Natural killer cell (primary cell): ENCODE results near the gene STMN1. TPM values are rescaled to one million over a fixed set of nuclear protein-coding genes. Genes with fewer than 3 reads are reported as not detected.

Experiments used
- ATAC-seq, 3 donors: fragments of 150-1000 bp in 2 of 3; fragments of 200-7000 bp in 1 of 3; cut with Tn5 transposase; 1 replicate in 1 of 3; 2 replicates in 2 of 3; pipeline ENCODE4 v1.10.0; 2021; ENCODE audit warnings: mild to moderate bottlenecking in 2 of 3, moderate library complexity in 2 of 3
- DNase-seq, 2 donors: peaks; one replicate each; pipeline versions ENCODE4 v3.0.0 to v3.0.0-alpha.2; 2013 to 2021; ENCODE audit warnings: mixed read lengths in 1 of 2
- H3K27ac ChIP-seq: one replicate; pipeline ENCODE4 v1.5.1; 2013; ENCODE audit warnings: mild to moderate bottlenecking, low read length
- H3K27me3 ChIP-seq: one replicate; pipeline ENCODE4 v1.6.1; 2013; ENCODE audit warnings: low read length; ENCODE audit not compliant: control insufficient read depth, insufficient read depth
- H3K36me3 ChIP-seq: one replicate; pipeline ENCODE4 v1.6.1; 2013; ENCODE audit warnings: low read length; ENCODE audit not compliant: control insufficient read depth, insufficient read depth
- H3K4me1 ChIP-seq: one replicate; pipeline ENCODE4 v1.6.1; 2013; ENCODE audit warnings: low read length; ENCODE audit not compliant: control insufficient read depth, insufficient read depth
- H3K4me3 ChIP-seq: one replicate; pipeline ENCODE4 v1.5.1; 2013; ENCODE audit warnings: low read length
- H3K9me3 ChIP-seq: one replicate; pipeline ENCODE4 v1.6.1; 2013; ENCODE audit warnings: low read length; ENCODE audit not compliant: control insufficient read depth, insufficient read depth
- H3K27ac Mint-ChIP-seq, 2 donors: one replicate each; pipeline ENCODE4 v1.8.0; 2022; ENCODE audit warnings: mild to moderate bottlenecking in 2 of 2, mixed read lengths in 2 of 2, moderate library complexity in 1 of 2
- H3K27me3 Mint-ChIP-seq, 2 donors: one replicate each; pipeline ENCODE4 v1.8.0; 2022; ENCODE audit warnings: low read depth in 2 of 2, mixed read lengths in 2 of 2
- H3K36me3 Mint-ChIP-seq: one replicate; pipeline ENCODE4 v1.8.0; 2022; ENCODE audit warnings: mixed read lengths
- H3K4me1 Mint-ChIP-seq, 2 donors: one replicate each; pipeline ENCODE4 v1.8.0; 2022; ENCODE audit warnings: mixed read lengths in 2 of 2
- H3K4me3 Mint-ChIP-seq: one replicate; pipeline ENCODE4 v1.8.0; 2022; ENCODE audit warnings: mild to moderate bottlenecking, moderate library complexity, mixed read lengths
- H3K9me3 Mint-ChIP-seq, 2 donors: one replicate each; pipeline ENCODE4 v1.8.0; 2022; ENCODE audit warnings: mixed read lengths in 2 of 2
- WGBS: methylation state at CpG from one replicate; pipeline ENCODE4 v1.1.7; 2013; ENCODE audit warnings: missing lambda C conversion rate; ENCODE audit not compliant: insufficient coverage; 5-methylcytosine and 5-hydroxymethylcytosine counted together
- intact Hi-C: fragments of 100-400 bp; cut with micrococcal nuclease; formaldehyde crosslinking; loops from one replicate; pipeline ENCODE4 v1.14.2; 2022
- total RNA-seq, 4 donors: library from RNA; stranded (reverse); fragments of 120-200 nt in 1 of 4; gene quantifications; one replicate each; pipeline versions ENCODE4 v1.2.3 to v1.2.4, GENCODE V29; 2013 to 2022
- TF ChIP-seq, protein P1 (sequence below): fragments of 200-600 bp; IDR thresholded peaks from one replicate; pipeline ENCODE4 v1.8.0; 2022; ENCODE audit warnings: antibody characterized with exemption

Gene STMN1
- total RNA-seq, 3 donors from 2014 or later (not counting 1 experiment from before 2014, with no cell fraction given), result 26.6 to 41.0 (median 35.2) TPM

DNA sequence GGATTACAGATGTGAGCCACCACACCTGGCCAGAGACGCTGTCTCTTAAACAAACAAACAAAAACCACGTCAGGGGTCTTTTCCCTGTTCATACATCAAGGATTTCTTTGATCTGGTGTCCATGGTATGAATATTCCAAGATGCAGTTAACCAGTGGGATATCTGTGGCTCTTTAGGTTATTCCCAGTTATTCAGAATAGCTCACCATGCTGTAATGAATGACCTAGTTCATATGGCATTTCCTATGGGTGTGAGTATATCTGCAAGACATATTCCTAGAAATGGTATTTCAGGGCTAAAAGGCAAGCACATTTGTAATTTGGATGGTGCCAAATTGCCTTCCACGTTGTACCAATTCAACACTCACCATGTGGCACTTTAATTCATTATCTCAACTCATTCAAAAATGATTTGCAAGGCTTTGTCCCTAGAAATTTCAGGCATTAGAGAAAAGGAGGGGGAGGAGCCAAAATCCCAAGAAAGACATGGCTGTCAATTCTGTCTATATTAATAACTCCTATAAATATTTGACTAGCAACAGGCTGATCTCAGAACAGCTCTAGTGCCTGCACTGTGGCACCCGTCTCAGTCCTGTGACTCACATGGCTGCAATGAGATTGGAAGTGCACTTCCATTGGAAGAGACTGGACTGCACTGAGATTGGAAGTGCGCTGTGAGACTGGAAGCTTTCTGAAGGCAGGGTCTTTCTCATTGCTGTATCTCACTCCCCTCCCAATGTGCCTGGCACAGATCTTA is 6.0 kb upstream of the STMN1 start:
- intact Hi-C loops, result no loop called here
- no peak for DNase-seq
- 98% methylated on average over 5 of the region's 5 CpGs for WGBS
- no peaks in the 10 kb centered on the region for H3K27me3 ChIP-seq
- H3K9me3 ChIP-seq, result no peaks in the 10 kb centered on the region
- H3K4me1 Mint-ChIP-seq, result peaks cover 6 to 12% of the 10 kb centered on the region in 2 donors
- no peaks in the 10 kb centered on the region for H3K36me3 Mint-ChIP-seq
- TF ChIP-seq, protein P1, sequence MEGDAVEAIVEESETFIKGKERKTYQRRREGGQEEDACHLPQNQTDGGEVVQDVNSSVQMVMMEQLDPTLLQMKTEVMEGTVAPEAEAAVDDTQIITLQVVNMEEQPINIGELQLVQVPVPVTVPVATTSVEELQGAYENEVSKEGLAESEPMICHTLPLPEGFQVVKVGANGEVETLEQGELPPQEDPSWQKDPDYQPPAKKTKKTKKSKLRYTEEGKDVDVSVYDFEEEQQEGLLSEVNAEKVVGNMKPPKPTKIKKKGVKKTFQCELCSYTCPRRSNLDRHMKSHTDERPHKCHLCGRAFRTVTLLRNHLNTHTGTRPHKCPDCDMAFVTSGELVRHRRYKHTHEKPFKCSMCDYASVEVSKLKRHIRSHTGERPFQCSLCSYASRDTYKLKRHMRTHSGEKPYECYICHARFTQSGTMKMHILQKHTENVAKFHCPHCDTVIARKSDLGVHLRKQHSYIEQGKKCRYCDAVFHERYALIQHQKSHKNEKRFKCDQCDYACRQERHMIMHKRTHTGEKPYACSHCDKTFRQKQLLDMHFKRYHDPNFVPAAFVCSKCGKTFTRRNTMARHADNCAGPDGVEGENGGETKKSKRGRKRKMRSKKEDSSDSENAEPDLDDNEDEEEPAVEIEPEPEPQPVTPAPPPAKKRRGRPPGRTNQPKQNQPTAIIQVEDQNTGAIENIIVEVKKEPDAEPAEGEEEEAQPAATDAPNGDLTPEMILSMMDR, result no peak
- no peak overlapping the region for H3K4me3 ChIP-seq
- no peaks in the 10 kb centered on the region for H3K9me3 Mint-ChIP-seq
- no peak overlapping the region for H3K27ac ChIP-seq
- H3K4me3 Mint-ChIP-seq, result no peak overlapping the region
- no peak overlapping the region for H3K27ac Mint-ChIP-seq
- H3K27me3 Mint-ChIP-seq, result no peaks in the 10 kb centered on the region
- no peak for ATAC-seq
- H3K4me1 ChIP-seq, result no peaks in the 10 kb centered on the region
- H3K36me3 ChIP-seq, result no peaks in the 10 kb centered on the region

DNA sequence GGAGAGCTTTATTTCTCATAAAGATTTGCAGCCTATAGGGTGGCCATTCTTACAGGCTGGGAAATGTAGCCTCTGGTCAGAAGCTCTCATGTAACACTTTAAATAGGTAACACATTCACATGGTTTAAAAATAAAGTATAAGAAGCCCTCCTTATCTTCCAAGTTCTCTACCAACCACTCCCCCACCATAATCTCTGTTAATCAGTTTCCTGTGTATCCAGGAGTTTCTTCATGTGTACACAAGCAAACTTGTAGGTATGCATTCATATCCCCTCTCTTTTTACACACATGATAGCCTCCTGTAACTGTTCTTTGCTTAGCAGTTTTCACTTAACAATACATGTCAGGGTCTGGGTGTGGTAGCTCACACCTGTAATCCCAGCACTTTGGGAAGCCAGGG is 4.9 kb upstream of the STMN1 start:
- Mint-ChIP-seq H3K36me3 (no peaks in the 10 kb centered on the region), H3K27ac (no peak overlapping the region), H3K9me3 (no peaks in the 10 kb centered on the region), H3K4me1 (peaks cover 5 to 12% of the 10 kb centered on the region in 2 donors), H3K27me3 (no peaks in the 10 kb centered on the region), H3K4me3 (no peak overlapping the region)
- intact Hi-C loops, result no loop called here
- no peaks in the 10 kb centered on the region for H3K27me3 ChIP-seq
- peaks cover 7% of the 10 kb centered on the region for H3K4me1 ChIP-seq
- no peak overlapping the region for H3K27ac ChIP-seq
- no peaks in the 10 kb centered on the region for H3K9me3 ChIP-seq
- no peak overlapping the region for H3K4me3 ChIP-seq
- no peaks in the 10 kb centered on the region for H3K36me3 ChIP-seq
- TF ChIP-seq, protein P1, result no peak
- DNase-seq, result no peak
- ATAC-seq, result no peak

DNA sequence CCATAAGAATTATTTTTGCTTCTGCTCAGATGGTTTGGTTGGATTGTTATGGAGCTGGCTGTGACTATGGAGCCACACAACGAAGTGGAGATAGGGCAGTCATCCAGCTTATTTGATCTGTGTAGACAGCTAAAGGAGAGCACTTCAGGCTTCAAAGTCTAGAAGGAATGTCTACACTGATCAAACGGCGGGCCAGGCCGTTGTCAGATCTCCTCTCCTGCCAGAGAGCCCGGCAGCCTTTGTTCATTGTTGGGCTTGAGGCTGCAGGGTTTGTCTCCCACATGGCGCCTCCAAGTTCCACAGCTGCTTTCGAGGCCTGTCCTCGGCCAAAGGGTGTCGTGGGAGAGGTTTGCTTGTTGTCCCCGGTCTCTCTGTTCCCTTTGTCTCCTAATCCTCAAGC is 2.8 kb upstream of the STMN1 start:
- ATAC-seq, result no peak
- 79% methylated on average over 10 of the region's 10 CpGs for WGBS

More for the DNA sequence above, 2.8 kb upstream of the STMN1 start:
- Histone ChIP-seq H3K27ac (no peak overlapping the region), H3K9me3 (no peaks in the 10 kb centered on the region), H3K36me3 (no peaks in the 10 kb centered on the region), H3K27me3 (no peaks in the 10 kb centered on the region), H3K4me1 (peaks cover 7% of the 10 kb centered on the region), H3K4me3 (no peak overlapping the region)
- Mint-ChIP-seq H3K4me1 (peaks cover 17 to 23% of the 10 kb centered on the region in 2 donors), H3K27ac (no peak overlapping the region), H3K9me3 (no peaks in the 10 kb centered on the region), H3K27me3 (no peaks in the 10 kb centered on the region), H3K36me3 (no peaks in the 10 kb centered on the region), H3K4me3 (peak overlapping the region; percentile 4)
- intact Hi-C loops, result no loop called here
- TF ChIP-seq, protein P1, result no peak
- no peak for DNase-seq
